Cerebellar cortex (tissue), 1 donor: ENCODE results near the gene EGLN1.

ENCODE experiments used
- DNase-seq: peaks from one replicate; pipeline ENCODE4 v3.0.0-alpha.2; 2015; ENCODE audit warnings: low spot score

EGLN1 gene

GRCh38 chr1:231329483-231329882 is 92.6 kb downstream of the EGLN1 start:
- DNase-seq: no peak

GRCh38 chr1:231327617-231328016 is 94.5 kb downstream of the EGLN1 start:
- no peak for DNase-seq

- DNase-seq: no peak
These were observed 95.8 kb downstream of the EGLN1 start for GRCh38 chr1:231326248-231326647.

GRCh38 chr1:231324660-231325059 is 97.4 kb downstream of the EGLN1 start:
- no peak for DNase-seq

GRCh38 chr1:231322880-231323530 is 99.1 kb downstream of the EGLN1 start:
- no peak for DNase-seq

GRCh38 chr1:231319080-231319479 is 103.0 kb downstream of the EGLN1 start:
- DNase-seq: no peak

- no peak for DNase-seq
These were observed 103.5 kb downstream of the EGLN1 start for GRCh38 chr1:231318568-231318967.

- no peak for DNase-seq
These were observed 104.1 kb downstream of the EGLN1 start for GRCh38 chr1:231318015-231318355.

- DNase-seq: no peak
These were observed 104.6 kb downstream of the EGLN1 start for GRCh38 chr1:231317306-231318014.

GRCh38 chr1:231315887-231316286 is 106.2 kb downstream of the EGLN1 start:
- peak; percentile 26 for DNase-seq
